ENCODE data around the gene FAXDC2. TPM values are rescaled to one million over a fixed set of nuclear protein-coding genes. Genes with fewer than 3 reads are reported as not detected.

The FAXDC2 gene
- total RNA-seq, 2 experiments from 2014 or later, result 0.10 to 0.13 TPM

- peaks cover 30% of the 10 kb centered on the region for H3K36me3 ChIP-seq (ENCODE audit: insufficient read depth, low read length)
- TF ChIP-seq EZH2phosphoT487 (IDR thresholded peaks at IDR 0.05; ENCODE audit: borderline replicate concordance, low read depth, low read length), result no peak
- TF ChIP-seq, protein P1, sequence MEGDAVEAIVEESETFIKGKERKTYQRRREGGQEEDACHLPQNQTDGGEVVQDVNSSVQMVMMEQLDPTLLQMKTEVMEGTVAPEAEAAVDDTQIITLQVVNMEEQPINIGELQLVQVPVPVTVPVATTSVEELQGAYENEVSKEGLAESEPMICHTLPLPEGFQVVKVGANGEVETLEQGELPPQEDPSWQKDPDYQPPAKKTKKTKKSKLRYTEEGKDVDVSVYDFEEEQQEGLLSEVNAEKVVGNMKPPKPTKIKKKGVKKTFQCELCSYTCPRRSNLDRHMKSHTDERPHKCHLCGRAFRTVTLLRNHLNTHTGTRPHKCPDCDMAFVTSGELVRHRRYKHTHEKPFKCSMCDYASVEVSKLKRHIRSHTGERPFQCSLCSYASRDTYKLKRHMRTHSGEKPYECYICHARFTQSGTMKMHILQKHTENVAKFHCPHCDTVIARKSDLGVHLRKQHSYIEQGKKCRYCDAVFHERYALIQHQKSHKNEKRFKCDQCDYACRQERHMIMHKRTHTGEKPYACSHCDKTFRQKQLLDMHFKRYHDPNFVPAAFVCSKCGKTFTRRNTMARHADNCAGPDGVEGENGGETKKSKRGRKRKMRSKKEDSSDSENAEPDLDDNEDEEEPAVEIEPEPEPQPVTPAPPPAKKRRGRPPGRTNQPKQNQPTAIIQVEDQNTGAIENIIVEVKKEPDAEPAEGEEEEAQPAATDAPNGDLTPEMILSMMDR (conservative IDR thresholded peaks at IDR 0.05; ENCODE audit: low read length), result no peak
- no peaks in the 10 kb centered on the region for H3K9me2 ChIP-seq (ENCODE audit: insufficient read depth, low read length)
- peaks cover 42% of the 10 kb centered on the region for H3K79me2 ChIP-seq (ENCODE audit: insufficient read depth, low read depth, low read length)
- peaks cover 26% of the 10 kb centered on the region for H4K20me1 ChIP-seq (ENCODE audit: insufficient read depth, low read length)
- no peaks in the 10 kb centered on the region for H3K9me3 ChIP-seq (ENCODE audit: low read length)
- H3K4me2 ChIP-seq (ENCODE audit: low read length), result peak overlapping the region; percentile 78
- peak; percentile 93 for DNase-seq (ENCODE audit: low spot score)
- H2AFZ ChIP-seq (ENCODE audit: low read length), result peak overlapping the region; percentile 85
- intact Hi-C loops (cut with micrococcal nuclease; ENCODE audit: unreplicated experiment), result loop anchor here (1.0 to 5.0 kb wide), 5 partner anchors 83 to 667 kb away; partner anchors contain the start of genes GALNT10, LARP1, MRPL22 and SAP30L
- ChIA-PET CTCF (ENCODE audit: unreplicated experiment) (interaction anchor here (0.6 kb wide), 1 partner anchor 11 kb away, joined by 3 read pairs; no protein-coding TSS in a partner anchor), POLR2A (interaction anchor here (0.5 to 1.8 kb wide), 9 partner anchors 11 to 1086 kb away, joined by 3 to 7 read pairs (median 3); no protein-coding TSS in a partner anchor)
- H3K27ac ChIP-seq (ENCODE audit: low read depth, low read length, poor library complexity, severe bottlenecking), result peak overlapping the region; percentile 89
- BruUV-seq (replicated peaks), result TSS peak; percentile 94
- H3K4me3 ChIP-seq (ENCODE audit: low read depth, low read length, poor library complexity, severe bottlenecking), result peak overlapping the region; percentile 97
- peaks cover 34% of the 10 kb centered on the region for H3K4me1 ChIP-seq (ENCODE audit: insufficient read depth, low read length, poor library complexity, severe bottlenecking)
Observed at GRCh38 chr5:154857530-154858296, 7.3 kb upstream of the FAXDC2 start.

DNA sequence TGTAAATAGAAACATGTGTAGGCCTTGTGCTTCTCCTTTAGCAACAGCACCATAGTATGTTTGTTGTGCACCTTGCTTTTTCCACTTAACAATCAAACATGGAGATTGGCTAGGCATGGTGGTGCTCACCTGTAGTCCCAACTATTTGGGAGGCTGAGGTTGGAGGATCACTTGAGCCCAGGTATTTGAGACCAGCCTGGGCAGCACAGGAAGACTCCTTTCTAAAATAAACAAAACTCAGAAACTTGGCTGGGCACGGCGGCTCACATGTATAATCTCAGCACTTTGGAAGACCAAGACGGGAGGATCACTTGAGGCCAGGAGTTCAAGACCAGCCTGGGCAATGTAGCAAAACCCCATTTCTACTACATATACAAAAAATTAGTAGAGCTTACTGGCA is 948 bp upstream of the FAXDC2 start:
- H3K4me3 ChIP-seq (ENCODE audit: low read depth, low read length, poor library complexity, severe bottlenecking), result no peak overlapping the region
- POLR2A ChIA-PET, result interaction anchor here (0.6 kb wide), 1 partner anchor 16 kb away, joined by 3 read pairs; no protein-coding TSS in a partner anchor
- H3K9me3 ChIP-seq (ENCODE audit: low read length), result no peaks in the 10 kb centered on the region
- DNase-seq (ENCODE audit: low spot score), result no peak
- H3K79me2 ChIP-seq (ENCODE audit: insufficient read depth, low read depth, low read length), result no peaks in the 10 kb centered on the region
- intact Hi-C loops (cut with micrococcal nuclease; ENCODE audit: unreplicated experiment), result no loop called here
- CTCF ChIA-PET (ENCODE audit: unreplicated experiment), result no interaction called here
- H4K20me1 ChIP-seq (ENCODE audit: insufficient read depth, low read length), result no peaks in the 10 kb centered on the region
- TF ChIP-seq EZH2phosphoT487 (IDR thresholded peaks at IDR 0.05; ENCODE audit: borderline replicate concordance, low read depth, low read length), result no peak
- TF ChIP-seq, protein P1 (conservative IDR thresholded peaks at IDR 0.05; ENCODE audit: low read length), result no peak
- no peak overlapping the region for H2AFZ ChIP-seq (ENCODE audit: low read length)
- H3K9me2 ChIP-seq (ENCODE audit: insufficient read depth, low read length), result no peaks in the 10 kb centered on the region
- no peak overlapping the region for H3K27ac ChIP-seq (ENCODE audit: low read depth, low read length, poor library complexity, severe bottlenecking)
- no TSS peak for BruUV-seq (replicated peaks)
- no peaks in the 10 kb centered on the region for H3K36me3 ChIP-seq (ENCODE audit: insufficient read depth, low read length)
- H3K4me1 ChIP-seq (ENCODE audit: insufficient read depth, low read length, poor library complexity, severe bottlenecking), result no peaks in the 10 kb centered on the region
- no peak overlapping the region for H3K4me2 ChIP-seq (ENCODE audit: low read length)

GRCh38 chr5:154849791-154850201 is 607 bp downstream of the FAXDC2 start:
- no TSS peak for BruUV-seq (replicated peaks)
- Histone ChIP-seq H3K4me3 (ENCODE audit: low read depth, low read length, poor library complexity, severe bottlenecking) (no peak overlapping the region), H4K20me1 (ENCODE audit: insufficient read depth, low read length) (no peaks in the 10 kb centered on the region), H3K9me3 (ENCODE audit: low read length) (no peaks in the 10 kb centered on the region), H3K79me2 (ENCODE audit: insufficient read depth, low read depth, low read length) (no peaks in the 10 kb centered on the region), H3K4me1 (ENCODE audit: insufficient read depth, low read length, poor library complexity, severe bottlenecking) (no peaks in the 10 kb centered on the region), H3K27ac (ENCODE audit: low read depth, low read length, poor library complexity, severe bottlenecking) (no peak overlapping the region), H3K36me3 (ENCODE audit: insufficient read depth, low read length) (no peaks in the 10 kb centered on the region), H3K9me2 (ENCODE audit: insufficient read depth, low read length) (no peaks in the 10 kb centered on the region), H2AFZ (ENCODE audit: low read length) (no peak overlapping the region), H3K4me2 (ENCODE audit: low read length) (no peak overlapping the region)
- intact Hi-C loops (cut with micrococcal nuclease; ENCODE audit: unreplicated experiment), result no loop called here
- ChIA-PET POLR2A (no interaction called here), CTCF (ENCODE audit: unreplicated experiment) (no interaction called here)
- no peak for DNase-seq (ENCODE audit: low spot score)
- TF ChIP-seq, protein P1 (conservative IDR thresholded peaks at IDR 0.05; ENCODE audit: low read length), result no peak
- TF ChIP-seq EZH2phosphoT487 (IDR thresholded peaks at IDR 0.05; ENCODE audit: borderline replicate concordance, low read depth, low read length), result no peak

Data from OCI-LY7 (cell line).